Fibroblast of lung (primary cell): ENCODE results near the gene LRRC8A.

Experiments used
- EZH2 ChIP-seq: IDR thresholded peaks from 2 replicates; pipeline ENCODE4 v1.5.1; 2012; ENCODE audit warnings: low read length, control low read depth, mild to moderate bottlenecking; ENCODE audit errors: missing control alignments
- TF ChIP-seq, protein P1 (sequence below), 2 donors: IDR thresholded peaks in 1 of 2; conservative IDR thresholded peaks in 1 of 2; 1 replicate in 1 of 2; 2 replicates in 1 of 2; pipeline ENCODE4 v1.5.1; 2011 to 2012; ENCODE audit warnings: low read length in 2 of 2, control low read depth in 1 of 2, inconsistent platforms in 1 of 2, low read depth in 1 of 2, mild to moderate bottlenecking in 1 of 2

GRCh38 chr9:128947277-128947526, 65.3 kb downstream of the LRRC8A start:
- TF ChIP-seq, protein P1, sequence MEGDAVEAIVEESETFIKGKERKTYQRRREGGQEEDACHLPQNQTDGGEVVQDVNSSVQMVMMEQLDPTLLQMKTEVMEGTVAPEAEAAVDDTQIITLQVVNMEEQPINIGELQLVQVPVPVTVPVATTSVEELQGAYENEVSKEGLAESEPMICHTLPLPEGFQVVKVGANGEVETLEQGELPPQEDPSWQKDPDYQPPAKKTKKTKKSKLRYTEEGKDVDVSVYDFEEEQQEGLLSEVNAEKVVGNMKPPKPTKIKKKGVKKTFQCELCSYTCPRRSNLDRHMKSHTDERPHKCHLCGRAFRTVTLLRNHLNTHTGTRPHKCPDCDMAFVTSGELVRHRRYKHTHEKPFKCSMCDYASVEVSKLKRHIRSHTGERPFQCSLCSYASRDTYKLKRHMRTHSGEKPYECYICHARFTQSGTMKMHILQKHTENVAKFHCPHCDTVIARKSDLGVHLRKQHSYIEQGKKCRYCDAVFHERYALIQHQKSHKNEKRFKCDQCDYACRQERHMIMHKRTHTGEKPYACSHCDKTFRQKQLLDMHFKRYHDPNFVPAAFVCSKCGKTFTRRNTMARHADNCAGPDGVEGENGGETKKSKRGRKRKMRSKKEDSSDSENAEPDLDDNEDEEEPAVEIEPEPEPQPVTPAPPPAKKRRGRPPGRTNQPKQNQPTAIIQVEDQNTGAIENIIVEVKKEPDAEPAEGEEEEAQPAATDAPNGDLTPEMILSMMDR (conservative IDR thresholded peaks at IDR 0.05 in 1 of 2, IDR thresholded peaks at IDR 0.05 in 1 of 2; ENCODE audit: low read depth in 1 of 2, low read length in 2 of 2), result no peak
- TF ChIP-seq EZH2, result no peak
